EL (cell line): Measurements from ENCODE around the gene DEFB129.
"Not testable (repeated sequence)": the region's sequence is repeated elsewhere in the genome, so short reads cannot be mapped to it uniquely, and the experiment has no call there.

Experiments used
- DNase-seq: peaks from one replicate; pipeline ENCODE4 v3.0.0-alpha.2; 2016

The DEFB129 gene

GRCh38 chr20:226958-227357 is at the start of gene DEFB129:
Gene DEFB129, plus strand, starts transcription at chr20:227258. Its CDS starts 31 bp downstream, at chr20:227289.
- DNase-seq = no peak

DNA sequence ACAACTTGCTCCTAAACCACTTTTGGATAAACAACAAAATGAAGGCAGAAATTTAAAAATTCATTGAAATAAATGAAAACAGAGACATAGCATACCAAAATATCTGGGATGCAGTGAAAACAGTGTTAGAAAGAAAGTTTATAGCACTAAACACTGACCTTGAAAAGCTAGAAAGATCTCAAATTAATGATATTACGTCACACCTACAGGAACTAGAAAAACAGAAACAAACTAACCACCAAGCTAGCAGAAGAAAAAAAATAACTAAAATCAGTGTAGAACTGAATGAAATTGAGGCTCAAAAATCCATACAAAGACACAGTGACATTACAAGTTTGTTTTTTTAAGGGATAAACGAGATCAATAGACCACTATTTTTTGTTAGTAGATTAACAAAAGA is 42.8 kb upstream of the DEFB129 start:
- no peak for DNase-seq

DNA sequence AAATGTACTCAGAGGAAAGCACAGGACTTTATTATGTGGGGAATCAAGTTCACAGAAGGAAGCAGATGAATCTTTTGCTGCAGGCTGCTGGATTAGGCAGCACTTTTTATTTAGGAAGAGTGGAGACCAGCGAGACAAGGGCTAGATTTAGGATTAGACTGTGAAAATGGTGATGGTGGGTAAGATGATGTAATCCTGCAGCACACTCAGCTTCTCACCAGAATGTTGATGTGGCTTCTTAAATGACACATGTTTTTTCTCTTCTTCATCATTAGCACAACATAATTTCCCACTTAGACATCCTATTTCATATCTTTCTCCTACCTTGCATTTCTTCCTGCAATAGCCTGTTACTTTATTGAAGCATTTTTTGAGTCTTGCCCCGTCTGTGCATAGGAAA is 39.3 kb upstream of the DEFB129 start:
- no peak for DNase-seq

- DNase-seq = no peak
Observed at GRCh38 chr20:189611-190010, 37.4 kb upstream of the DEFB129 start, which contains the start of gene DEFB128. Gene DEFB128, minus strand, starts transcription at chr20:189711. Its CDS starts 88 bp downstream, at chr20:189623.

DNA sequence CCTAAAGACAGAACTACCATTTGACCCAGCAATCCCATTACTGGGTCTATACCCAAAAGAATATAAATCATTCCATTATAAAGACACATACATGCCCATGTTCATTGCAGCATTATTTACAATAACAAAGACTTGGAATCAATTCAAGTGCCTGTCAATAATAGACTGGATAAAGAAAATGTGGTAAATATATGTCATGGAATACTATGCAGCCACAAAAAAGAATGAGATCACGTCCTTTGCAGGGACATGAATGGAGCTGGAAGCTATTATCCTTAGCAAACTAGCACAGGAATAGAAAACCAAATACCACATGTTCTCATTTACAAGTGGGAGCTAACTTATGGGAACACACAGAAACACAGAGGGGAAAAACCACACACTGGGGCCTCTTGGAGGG is 28.8 kb upstream of the DEFB129 start:
- no peak for DNase-seq

DNA sequence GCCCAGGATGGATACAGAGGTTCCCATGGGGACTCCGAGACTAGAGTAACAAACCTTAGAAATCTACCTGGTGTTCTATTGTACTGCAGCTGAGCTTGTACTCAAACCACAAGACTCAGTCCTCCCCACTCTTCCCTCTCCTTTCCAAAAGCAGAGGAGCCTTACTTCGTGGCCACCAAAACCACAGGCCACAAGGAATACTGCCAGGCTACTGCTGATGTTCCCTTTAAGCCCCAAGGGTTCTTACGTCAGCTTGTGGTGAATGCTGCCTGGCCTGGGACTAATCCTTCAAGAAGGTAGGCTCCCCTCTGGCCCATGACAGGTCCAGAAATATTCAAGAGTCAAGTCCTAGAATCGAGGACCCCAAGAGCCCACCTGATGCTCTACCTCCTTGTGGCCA is 27.1 kb upstream of the DEFB129 start:
- DNase-seq = peak; percentile 23

- not testable (repeated sequence) for DNase-seq
Observed at GRCh38 chr20:203630-204029, 23.4 kb upstream of the DEFB129 start.

DNA sequence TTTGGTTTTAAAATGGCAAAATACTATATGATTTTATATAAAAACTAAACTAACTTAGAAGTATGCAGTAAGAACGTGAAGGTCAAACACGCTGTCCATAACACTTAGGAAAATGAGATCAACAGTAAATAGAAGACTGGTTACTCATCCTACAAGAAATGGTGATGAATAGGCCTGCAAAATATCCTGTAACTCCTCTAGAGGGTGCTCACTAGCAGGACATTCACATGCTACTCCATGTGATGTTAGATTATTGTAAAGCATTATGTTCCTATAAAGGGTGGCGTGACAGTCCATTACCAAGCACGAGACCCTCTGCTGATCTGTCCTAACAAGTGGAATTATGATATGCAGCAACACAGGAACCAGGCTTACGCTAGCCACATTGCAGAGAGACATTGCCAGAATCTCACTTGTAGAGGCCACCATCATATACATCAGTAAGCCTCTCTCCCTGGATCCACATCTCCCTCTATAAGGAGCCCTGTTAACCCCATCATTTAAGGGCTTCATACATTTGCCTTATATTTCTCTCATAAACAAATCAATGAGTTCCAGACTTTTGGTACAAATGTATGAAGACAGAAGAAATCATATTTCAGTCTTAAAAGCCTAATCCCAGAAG is 18.0 kb upstream of the DEFB129 start:
- peak; percentile 67 for DNase-seq

- DNase-seq = no peak
Observed at GRCh38 chr20:210809-211502, 16.1 kb upstream of the DEFB129 start.

GRCh38 chr20:214383-214782 is 12.7 kb upstream of the DEFB129 start:
- DNase-seq = no peak

DNA sequence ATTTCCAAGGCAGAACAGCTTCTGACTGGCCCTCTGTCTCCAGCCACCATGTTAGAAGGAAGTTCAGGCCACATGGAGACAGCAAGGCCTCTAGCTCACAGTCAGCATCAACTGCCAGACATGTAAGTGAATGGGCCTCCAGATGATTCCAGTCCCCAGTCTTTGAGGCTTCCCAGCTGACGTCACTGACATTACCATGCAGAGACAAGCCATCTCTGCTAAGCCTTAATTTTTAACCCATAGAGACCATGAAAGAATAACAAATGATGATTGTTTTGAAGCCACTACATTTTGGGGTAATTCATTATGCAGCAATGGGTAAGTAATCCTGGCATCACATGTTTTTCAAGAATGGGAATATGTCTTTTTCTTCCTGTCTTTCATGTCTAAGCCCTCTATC is 11.3 kb upstream of the DEFB129 start:
- no peak for DNase-seq

- no peak for DNase-seq
Observed at GRCh38 chr20:217266-217665, 9.8 kb upstream of the DEFB129 start.

- peak; percentile 8 for DNase-seq
Observed at GRCh38 chr20:219290-220115, 7.6 kb upstream of the DEFB129 start.

GRCh38 chr20:221258-221830 is 5.7 kb upstream of the DEFB129 start:
- no peak for DNase-seq

- DNase-seq = not testable (repeated sequence)
Observed at GRCh38 chr20:225879-226278, 1.2 kb upstream of the DEFB129 start.

DNA sequence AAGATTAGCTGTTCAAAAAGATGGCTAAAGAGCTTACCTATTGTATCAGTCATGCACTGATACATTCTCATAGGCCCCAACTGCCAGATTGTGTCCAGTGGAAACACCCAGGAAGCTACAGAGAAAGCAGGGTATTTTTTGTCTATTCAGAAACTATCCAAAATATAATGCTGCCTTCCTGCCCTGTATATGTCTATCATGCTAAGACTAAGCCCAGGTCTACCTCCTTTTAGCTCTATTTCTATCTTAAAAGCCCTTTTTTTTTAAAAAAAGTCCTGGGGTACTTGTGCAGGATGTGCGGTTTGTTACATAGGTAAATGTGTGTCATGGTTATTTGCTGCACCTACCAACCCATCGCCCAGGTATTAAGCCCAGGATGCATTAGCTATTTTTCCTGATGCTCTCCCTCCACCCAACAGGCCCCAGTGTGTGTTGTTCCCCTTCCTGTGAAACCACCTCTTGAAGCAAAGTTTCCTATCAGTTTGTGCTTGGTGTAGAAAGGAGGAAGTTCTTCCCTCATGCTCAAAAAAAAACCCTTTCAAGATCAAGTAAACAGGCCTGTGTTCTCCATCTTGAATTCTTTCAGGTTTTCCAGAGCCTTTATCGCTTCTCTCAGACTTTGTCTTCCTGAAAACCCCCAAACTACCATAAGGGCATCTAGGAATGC is 514 bp downstream of the DEFB129 start:
- no peak for DNase-seq

DNA sequence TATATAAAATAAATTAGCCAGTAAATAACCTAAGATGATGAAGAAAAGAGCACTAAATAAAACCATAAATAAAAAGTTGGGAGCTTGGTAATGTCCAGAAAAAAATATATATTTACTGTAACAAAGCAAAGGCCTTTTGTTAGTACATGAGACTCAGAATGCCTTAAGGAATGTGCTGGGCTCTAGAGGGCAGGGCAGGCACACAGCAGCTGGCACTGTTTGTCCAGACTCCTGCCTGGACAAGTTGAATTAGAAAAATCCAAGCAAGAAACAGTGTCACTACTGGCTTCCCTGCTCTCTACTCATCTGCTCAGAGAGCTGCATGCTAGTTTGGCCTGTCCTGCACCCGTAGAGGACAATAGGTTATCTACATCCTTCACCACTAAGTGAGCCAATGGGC is 8.8 kb downstream of the DEFB129 start:
- DNase-seq = peak; percentile 6

GRCh38 chr20:237489-237888 is 10.4 kb downstream of the DEFB129 start:
- no peak for DNase-seq

DNA sequence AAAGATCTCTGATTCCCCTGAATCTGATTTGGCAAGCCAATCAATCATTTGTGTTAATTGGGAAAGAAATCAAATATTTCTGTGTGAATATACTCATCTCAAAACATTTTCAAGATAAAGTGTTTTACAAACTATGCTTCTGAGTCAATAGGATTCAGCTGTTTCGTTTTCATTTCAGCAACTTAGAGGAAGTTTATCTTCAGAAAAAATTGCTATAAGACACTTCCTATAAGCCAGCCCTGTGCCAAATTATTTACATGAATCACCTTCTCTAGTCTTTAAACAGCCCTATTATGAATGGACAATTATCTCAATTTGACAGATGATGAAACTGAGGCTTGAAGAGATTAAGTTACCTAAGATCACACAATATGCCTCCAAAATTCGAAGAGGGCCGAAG is 10.9 kb downstream of the DEFB129 start:
- DNase-seq = no peak

GRCh38 chr20:242905-243304 is 15.8 kb downstream of the DEFB129 start:
- no peak for DNase-seq

- no peak for DNase-seq
Observed at GRCh38 chr20:251354-251753, 24.3 kb downstream of the DEFB129 start.

- DNase-seq = no peak
Observed at GRCh38 chr20:252801-253200, 25.7 kb downstream of the DEFB129 start.

GRCh38 chr20:253447-253846 is 26.4 kb downstream of the DEFB129 start:
- not testable (repeated sequence) for DNase-seq
